ENCODE results near the gene CENPQ.

The CENPQ gene

GRCh38 chr6:49541936-49542335 is 78.8 kb downstream of the CENPQ start:
- no peak for TF ChIP-seq CTCF (IDR thresholded peaks at IDR 0.05; ENCODE audit: low read depth, low read length)
- H3K4me3 ChIP-seq (ENCODE audit: low read depth, low read length) = no peak overlapping the region
